Limb (tissue), 2 donors: Measurements from ENCODE around the gene PTPRN2.
"Not testable (repeated sequence)": the region's sequence is repeated elsewhere in the genome, so short reads cannot be mapped to it uniquely, and the experiment has no call there.

Experiments used
- DNase-seq, 2 donors: peaks; one replicate each; pipeline ENCODE4 v3.0.0-alpha.2; 2016; ENCODE audit errors: extremely low spot score in 2 of 2

The PTPRN2 gene

GRCh38 chr7:158240801-158241200, 346.8 kb downstream of the PTPRN2 start:
- no peak for DNase-seq

DNA sequence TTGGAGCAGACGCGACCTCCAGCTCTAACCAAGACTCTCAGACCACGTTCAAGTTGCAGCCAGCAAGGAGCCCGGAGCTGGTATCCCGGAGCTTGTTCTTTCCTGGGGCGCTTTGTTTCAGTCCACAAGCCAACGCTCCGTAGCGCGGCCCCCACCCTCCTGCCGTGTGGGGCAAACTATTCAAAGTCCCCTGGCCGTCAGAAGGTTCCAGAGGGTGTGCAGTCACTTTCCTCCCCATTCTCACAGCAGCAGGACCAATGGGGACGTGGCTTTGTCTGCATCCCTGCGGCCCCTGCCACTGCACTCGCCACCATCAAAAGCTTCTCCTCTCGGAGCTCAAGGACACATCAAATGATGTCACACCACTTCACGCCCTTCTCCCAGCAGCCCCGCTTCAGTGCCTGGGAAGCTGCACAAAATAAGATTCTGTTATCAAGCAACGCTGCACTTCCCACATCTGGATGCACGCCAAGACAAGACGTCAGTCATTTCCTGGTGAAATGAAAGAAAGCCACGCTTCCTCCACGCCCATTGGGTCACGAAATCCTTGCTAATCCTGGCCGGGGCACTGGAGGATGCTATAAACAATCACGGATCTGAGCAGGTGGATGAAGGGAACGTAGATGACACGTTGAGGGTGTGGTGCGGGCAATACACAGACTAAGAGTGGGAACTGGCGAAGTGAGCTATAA, 348.2 kb downstream of the PTPRN2 start:
- no peak for DNase-seq

DNA sequence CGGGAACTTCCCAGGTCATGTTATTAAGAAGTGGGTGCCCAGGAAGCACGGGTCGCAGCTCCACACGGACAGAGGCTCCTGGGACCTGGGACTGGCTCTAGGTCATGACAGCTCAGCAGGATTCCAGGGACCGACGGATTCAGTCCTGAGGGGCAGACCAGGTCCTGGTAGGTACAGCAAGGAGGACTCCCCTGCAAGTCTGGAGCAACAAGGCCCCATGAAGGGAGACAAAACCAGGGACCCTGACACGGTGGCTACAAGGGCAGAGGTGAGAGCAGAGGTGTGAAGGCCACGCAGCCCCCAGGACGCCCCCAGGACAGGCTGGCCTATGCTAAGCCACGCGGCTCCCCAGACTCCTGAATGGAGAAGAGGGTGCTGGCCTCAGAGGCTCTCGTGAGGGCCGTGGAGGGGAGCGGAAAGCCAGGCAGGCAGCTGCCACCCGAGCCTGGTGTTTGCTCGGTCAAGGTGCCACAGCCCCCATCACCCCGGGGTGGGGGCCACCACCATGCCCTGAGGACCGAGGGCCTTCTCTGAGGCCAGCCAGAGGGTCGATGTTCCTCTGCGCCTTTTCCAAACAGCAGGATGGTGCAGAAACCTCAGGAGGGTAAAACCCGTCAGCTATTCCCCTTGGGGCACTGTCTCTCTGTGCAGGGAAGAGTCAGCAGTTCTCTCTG, 348.9 kb downstream of the PTPRN2 start:
- no peak for DNase-seq

- DNase-seq: no peak
Observed at GRCh38 chr7:158237672-158238335, 349.8 kb downstream of the PTPRN2 start.

DNA sequence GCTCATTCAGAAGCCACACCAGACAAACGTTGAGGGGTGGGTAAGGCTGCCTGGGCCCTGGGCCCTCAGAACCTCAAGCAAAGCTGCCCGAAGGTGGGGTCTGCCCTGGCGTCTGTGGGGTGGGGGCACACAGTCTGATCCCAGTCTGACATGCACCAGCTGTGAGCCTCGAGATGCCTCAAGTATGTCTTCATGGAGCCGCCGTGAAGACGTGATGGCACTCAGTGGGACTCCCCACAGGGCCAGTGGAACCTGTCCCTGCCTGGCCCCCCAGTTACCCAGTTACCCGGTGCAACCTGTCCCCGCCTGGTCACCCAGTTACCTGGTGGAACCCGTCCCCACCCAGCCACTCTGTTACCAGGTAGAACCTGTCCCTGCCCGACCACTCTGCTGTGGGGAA, 351.2 kb downstream of the PTPRN2 start:
- no peak for DNase-seq

GRCh38 chr7:158235862-158236261, 351.8 kb downstream of the PTPRN2 start:
- DNase-seq: no peak

DNA sequence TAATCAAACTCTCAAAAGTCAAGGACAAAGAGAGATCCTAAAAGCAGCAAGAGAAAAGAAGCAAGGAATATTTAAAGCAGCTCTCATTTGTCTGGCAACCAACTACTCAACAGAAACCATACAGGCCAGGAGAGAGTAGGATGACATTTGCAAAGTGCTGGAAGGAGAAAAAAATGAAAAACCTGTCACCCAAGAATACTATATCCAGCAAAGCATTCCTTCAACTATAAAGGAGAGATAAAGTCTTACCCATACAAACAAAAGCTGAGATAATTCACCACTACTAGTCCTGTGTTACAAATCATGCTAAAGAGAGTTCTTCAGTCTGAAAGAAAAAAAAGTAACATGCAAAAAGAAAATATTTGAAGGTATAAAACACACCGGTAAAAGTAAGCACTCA, 357.7 kb downstream of the PTPRN2 start:
- no peak for DNase-seq

GRCh38 chr7:158228986-158229385, 358.6 kb downstream of the PTPRN2 start:
- no peak for DNase-seq

- DNase-seq: no peak
Observed at GRCh38 chr7:158228131-158228530, 359.5 kb downstream of the PTPRN2 start.

DNA sequence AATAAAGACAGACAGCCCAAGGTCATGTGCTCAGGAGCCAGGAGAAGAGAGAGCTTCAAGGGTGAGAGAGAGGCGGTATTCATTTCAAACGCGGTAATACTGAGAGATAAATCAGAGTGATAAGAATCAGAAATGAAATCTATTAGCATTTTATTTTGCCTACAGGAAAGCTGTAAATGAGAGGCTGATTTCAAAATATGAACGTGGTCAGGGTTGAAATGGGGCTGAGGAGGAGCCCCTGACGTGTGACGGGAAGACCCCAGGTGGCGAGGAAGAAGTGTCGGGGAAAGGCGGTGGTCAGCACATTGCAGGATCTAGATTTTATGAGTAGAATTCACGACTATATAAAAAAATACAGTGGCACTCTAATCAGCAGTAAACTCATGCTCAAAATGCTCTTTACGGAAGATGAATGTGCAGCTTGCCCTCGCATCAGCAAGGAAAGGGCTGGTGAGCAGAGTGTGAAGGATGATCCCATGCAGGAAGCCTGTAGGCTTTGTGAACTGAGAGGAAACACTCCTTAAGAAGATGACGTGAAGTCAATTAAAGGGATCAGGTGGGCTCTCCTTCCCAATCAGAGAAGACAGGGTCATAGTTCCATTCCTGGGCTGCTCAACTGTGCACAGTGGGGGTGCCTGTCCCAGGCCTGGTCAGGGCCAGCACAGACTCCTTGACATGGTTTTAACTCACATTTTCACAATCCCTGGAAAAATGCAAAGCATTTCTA, 360.2 kb downstream of the PTPRN2 start:
- DNase-seq: no peak

- no peak for DNase-seq
Observed at GRCh38 chr7:158216198-158216597, 371.4 kb downstream of the PTPRN2 start.

DNA sequence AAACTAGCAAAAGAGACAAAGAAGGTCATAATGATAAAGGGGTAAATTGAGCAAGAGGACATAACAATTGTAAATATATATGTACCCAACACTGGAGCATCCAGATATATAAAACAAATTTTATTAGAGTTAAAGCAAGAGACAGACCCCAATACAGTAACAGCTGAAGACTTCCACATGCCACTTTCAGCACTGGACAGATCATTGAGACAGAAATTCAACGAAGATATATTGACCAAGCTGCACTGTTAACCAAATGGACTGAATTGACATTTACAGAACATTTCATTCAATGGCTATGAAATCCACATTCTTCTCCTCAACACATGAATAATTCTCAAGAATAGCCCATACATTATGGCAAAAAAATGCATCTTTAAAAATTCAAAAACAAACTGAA, 378.2 kb downstream of the PTPRN2 start:
- no peak for DNase-seq

DNA sequence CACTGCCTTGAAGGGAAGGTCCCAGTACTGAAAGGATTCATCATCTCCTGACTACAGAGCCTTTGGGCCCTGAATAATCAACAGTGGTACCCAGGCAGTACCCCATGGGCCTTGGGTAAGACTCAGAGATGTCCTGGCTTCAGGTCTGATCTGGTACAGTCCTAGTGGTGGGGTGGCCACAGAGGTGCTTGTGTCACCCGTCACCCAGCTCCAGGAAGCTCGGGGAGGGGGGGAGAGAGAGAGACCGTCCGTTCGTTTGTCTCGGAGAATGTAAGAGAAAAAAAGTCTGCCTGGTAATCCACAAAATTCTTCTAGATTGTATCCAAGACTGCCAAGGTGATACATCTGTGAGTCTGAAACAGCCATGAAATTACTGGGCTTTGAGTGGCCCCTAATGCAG, 381.3 kb downstream of the PTPRN2 start:
- DNase-seq: no peak

DNA sequence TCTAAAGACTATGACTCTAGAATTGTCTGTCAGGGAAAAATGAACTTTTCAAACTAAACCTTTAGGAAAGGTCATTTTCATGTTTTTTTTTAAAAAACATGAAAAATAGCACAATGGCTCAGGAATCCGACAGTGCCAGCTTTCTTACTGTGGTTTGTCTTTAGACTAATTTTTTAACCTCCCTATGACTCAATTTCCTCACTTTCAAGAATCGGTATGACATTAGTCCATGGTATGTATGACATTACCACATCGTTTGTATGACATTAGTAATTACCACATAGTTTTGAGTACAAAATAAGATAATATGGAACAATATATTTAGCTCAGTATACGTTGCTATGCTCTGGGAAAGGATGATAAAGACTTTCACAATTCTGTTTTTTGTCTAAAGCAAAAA, 383.2 kb downstream of the PTPRN2 start:
- no peak for DNase-seq

DNA sequence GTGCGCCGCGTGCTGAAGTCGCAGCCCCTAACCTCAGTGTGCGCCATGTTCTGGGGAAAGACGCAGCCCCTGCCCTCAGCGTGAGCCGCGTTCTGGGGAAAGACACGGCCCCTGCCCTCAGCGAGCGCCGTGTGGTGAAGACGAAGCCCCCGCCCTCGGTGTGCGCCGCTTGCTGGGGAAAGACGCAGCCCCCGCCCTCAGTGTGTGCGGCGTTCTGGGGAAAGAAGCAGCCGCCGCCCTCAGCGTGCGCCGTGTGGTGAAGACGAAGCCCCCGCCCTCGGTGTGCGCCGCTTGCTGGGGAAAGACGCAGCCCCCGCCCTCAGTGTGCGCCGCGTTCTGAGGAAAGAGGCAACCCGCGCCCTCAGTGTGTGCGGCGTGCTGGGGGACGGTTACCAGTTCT, 383.7 kb downstream of the PTPRN2 start:
- not testable (repeated sequence) for DNase-seq

GRCh38 chr7:158194365-158194900, 393.2 kb downstream of the PTPRN2 start:
- no peak for DNase-seq

- DNase-seq: no peak
Observed at GRCh38 chr7:158193446-158193845, 394.2 kb downstream of the PTPRN2 start.

DNA sequence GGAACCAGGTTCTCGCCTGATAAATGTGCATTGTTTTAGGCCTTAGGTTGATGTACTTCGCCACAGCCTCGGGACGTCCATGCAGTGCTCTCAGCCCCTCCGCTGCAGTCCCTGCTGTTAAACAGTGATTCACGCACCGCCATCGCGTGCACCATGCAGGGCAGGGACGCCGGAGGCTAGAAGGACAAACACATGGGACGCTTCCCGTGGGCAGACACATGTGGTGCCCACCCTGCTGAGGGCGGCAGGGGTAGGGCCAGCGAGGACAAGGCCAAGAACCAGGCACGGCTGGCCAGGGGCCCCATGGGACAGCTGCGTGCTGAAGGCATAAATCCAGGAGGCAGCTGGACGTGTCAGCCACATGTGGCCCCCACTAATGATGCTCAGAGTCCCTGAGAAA, 394.7 kb downstream of the PTPRN2 start:
- DNase-seq: no peak

DNA sequence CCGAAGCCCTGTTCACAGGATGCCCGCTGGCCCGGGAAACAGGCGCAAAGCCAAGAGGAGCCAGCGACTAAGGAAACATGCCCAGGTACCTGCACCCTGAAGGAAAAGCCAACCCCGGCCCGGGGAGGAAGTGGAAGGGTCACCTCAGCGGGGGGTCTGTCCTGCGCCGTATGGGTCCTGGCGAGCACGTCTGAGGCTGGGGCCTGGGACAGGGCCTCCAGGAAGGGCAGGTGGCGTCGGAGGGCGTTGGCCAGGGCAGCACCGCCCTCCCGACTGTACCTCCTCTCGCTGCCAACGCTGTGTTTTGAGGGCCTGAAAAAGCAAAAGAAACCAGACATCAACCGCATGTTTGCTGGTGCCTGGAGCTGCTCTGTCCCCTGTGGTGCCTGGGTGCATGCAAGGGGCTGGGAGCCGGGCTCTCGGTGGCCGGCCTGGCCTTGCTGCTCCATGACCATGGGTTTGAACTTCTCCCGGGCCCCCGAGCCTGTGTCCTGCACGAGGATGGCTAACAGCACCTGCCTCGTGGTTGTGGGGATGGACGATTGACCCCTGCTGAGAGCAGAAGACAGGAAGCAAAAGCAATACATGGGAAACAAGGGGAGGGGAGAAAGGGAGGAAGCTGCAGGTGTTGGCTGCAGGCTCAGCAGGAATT, 395.3 kb downstream of the PTPRN2 start:
- DNase-seq: no peak

GRCh38 chr7:158191671-158192070, 396.0 kb downstream of the PTPRN2 start:
- DNase-seq: no peak

- DNase-seq: no peak
Observed at GRCh38 chr7:158190756-158191155, 396.9 kb downstream of the PTPRN2 start.
